T-helper 17 cell (primary cell): ENCODE measurements around the gene UBE2D2. TPM values are rescaled to one million over a fixed set of nuclear protein-coding genes. Genes with fewer than 3 reads are reported as not detected.

Source experiments
- ATAC-seq: fragments of 150-1000 bp; cut with Tn5 transposase; 2 replicates; pipeline ENCODE4 v1.10.0; 2021; ENCODE audit warnings: mild to moderate bottlenecking, moderate library complexity
- DNase-seq, 3 donors: peaks; one replicate each; pipeline versions ENCODE4 v3.0.0 to v3.0.0-alpha.2; 2020 to 2021
- H3K9me3 ChIP-seq: one replicate; pipeline ENCODE4 v1.7.0; 2013; ENCODE audit warnings: low read length, mild to moderate bottlenecking; ENCODE audit not compliant: control insufficient read depth, poor library complexity, severe bottlenecking
- H3K27ac Mint-ChIP-seq: one replicate; pipeline ENCODE4 v1.8.0; 2022; ENCODE audit warnings: mild to moderate bottlenecking, moderate library complexity, mixed read lengths
- H3K27me3 Mint-ChIP-seq: one replicate; pipeline ENCODE4 v1.8.0; 2022; ENCODE audit warnings: mixed read lengths
- H3K36me3 Mint-ChIP-seq: one replicate; pipeline ENCODE4 v1.8.0; 2022; ENCODE audit warnings: low read depth, mixed read lengths
- H3K4me1 Mint-ChIP-seq: one replicate; pipeline ENCODE4 v1.8.0; 2022; ENCODE audit warnings: mild to moderate bottlenecking, mixed read lengths
- H3K4me3 Mint-ChIP-seq: one replicate; pipeline ENCODE4 v1.8.0; 2022; ENCODE audit warnings: mild to moderate bottlenecking, moderate library complexity, mixed read lengths
- total RNA-seq, 4 donors: library from RNA in 2 of 4; stranded (reverse) in 2 of 4; gene quantifications; one replicate each; pipeline ENCODE4 v1.2.3 and lab custom pipeline; 2022 to 2026

UBE2D2 gene
- total RNA-seq, 2 donors from 2014 or later, result 153 to 165 TPM

DNA sequence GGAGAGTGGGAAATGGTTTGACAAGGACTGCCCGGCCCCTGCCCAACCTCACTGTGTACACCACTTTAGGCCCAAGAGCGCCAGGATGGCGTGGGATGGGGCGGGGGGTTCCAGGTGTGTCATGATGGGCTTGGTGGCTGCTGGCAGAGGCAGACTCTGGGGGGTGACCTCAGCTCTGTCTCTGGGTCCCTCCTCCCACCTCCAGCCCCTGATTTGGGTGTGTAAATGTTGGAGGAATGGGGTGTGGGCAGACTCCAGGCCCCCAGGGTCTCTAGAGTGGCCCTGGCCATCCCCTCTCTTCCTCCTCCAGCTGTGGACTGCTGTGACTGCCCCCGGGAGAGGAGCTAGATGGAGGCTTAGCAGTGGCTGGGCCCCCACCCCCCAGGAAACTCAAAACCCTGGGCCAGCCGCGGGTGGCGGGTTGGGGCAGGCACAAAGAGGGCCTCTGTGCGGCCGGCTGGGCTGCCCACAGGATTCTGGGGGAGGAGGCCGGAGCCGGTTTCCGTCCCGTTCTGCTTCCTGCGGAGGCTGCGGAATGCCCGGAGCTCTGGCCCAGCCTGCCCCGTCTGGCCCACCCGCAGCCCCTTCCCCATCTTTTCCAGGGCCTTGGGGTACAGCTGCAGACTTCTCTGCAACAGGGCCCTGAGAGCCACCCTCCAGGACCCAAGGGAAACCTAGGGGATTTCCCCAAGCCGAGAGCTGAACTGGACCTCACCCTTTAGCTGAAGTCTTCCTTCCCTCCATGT is 110.1 kb downstream of the UBE2D2 start:
- DNase-seq, result no peak
- Mint-ChIP-seq H3K4me3 (no peak overlapping the region), H3K27me3 (no peaks in the 10 kb centered on the region), H3K27ac (peak overlapping the region; percentile 21), H3K36me3 (peaks cover 2% of the 10 kb centered on the region), H3K4me1 (peaks cover 27% of the 10 kb centered on the region)
- no peaks in the 10 kb centered on the region for H3K9me3 ChIP-seq
- ATAC-seq, result no peak

DNA sequence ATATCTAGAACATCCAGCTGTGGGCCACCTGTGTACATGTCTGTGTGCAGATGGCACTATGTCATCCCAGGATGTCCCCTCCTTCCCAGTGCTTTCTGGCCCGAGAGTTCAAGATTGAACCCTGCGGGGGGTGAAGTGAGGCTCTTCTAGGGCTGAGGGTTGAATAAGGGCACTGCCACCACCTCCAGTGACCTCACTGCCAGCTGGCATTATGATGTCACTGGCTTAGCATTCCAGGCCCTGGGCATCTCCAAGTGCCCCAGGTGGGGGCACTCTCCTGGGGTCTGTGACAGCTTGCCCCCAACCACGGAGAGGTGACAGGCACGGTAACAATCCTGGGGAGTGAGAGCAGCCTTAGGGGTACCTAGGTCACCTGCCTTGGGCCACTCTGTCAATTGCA is 114.1 kb downstream of the UBE2D2 start:
- no peak overlapping the region for H3K4me3 Mint-ChIP-seq
- no peaks in the 10 kb centered on the region for H3K27me3 Mint-ChIP-seq
- no peak overlapping the region for H3K27ac Mint-ChIP-seq
- H3K4me1 Mint-ChIP-seq, result peaks cover 10% of the 10 kb centered on the region
- DNase-seq, result no peak
- H3K36me3 Mint-ChIP-seq, result no peaks in the 10 kb centered on the region
- no peak for ATAC-seq
- H3K9me3 ChIP-seq, result no peaks in the 10 kb centered on the region

- DNase-seq, result no peak
- no peaks in the 10 kb centered on the region for H3K27me3 Mint-ChIP-seq
- no peaks in the 10 kb centered on the region for H3K9me3 ChIP-seq
- H3K4me3 Mint-ChIP-seq, result no peak overlapping the region
- H3K27ac Mint-ChIP-seq, result no peak overlapping the region
- H3K36me3 Mint-ChIP-seq, result no peaks in the 10 kb centered on the region
- peaks cover 6% of the 10 kb centered on the region for H3K4me1 Mint-ChIP-seq
- no peak for ATAC-seq
Measured at GRCh38 chr5:139675825-139676224, 114.7 kb downstream of the UBE2D2 start.

DNA sequence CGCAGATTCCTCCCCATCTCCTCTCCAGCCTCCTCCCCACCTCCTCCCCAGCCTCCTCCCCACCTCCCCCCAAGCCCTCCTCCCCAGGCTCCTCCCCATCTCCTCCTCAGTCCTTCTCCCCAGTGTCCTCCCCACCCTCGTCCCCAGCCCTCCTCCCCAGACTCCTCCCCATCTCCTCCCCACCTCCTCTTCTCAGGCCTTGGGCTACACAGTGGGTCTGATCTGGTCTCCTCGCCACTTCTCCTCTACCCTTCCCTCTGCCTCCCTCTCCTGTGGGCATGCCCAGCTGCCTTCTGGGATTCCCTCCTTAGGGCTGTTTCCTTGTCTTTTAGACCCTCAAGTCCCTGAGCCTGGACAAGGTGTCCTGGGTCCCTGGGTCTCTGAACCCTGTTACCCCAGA is 115.3 kb downstream of the UBE2D2 start:
- H3K27ac Mint-ChIP-seq, result no peak overlapping the region

DNA sequence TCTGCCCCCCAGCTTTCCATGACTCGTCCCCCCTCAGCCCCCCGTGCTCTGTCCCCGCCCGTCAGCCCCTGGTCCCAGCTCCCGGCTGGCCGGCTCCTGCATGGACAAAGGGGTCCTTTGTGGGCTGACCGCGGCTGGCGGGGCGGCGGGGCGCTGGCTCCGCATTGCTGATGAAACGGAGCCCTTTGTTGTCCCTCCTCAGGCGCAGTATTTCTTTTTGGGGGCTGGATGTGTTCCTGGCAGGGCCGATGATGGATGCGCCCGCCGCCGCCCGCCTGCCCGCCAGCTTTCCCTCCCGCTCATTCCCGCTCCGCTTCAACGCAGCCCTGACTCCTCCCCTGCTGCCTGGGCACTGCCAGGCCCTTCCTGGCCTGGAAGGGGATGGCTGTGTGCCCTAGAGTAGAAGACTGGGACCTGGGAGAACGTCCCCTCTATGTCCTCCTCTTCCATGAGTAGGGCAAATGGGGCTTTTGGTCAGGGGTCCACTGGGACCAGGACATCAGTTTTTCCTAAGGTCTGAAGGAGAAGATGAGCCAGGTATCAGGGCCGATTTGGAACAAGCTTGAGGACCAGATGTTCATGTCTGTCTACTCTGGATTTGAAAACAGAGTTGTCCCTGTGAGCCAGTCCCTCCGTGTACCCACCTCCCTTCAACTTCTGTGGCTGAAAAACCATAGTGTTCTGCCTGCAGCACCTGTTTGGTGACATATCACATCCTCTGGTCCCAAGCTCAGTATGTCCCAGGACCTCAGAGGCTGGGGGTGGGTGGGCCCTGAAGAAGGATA is 116.0 kb downstream of the UBE2D2 start:
- Mint-ChIP-seq H3K4me3 (no peak overlapping the region), H3K36me3 (no peaks in the 10 kb centered on the region), H3K27ac (no peak overlapping the region), H3K4me1 (peaks cover 4% of the 10 kb centered on the region), H3K27me3 (no peaks in the 10 kb centered on the region)
- DNase-seq (no peak), ATAC-seq (no peak)
- H3K9me3 ChIP-seq, result no peaks in the 10 kb centered on the region

More for the DNA sequence above, 115.3 kb downstream of the UBE2D2 start:
- no peaks in the 10 kb centered on the region for H3K36me3 Mint-ChIP-seq
- no peaks in the 10 kb centered on the region for H3K27me3 Mint-ChIP-seq
- no peaks in the 10 kb centered on the region for H3K9me3 ChIP-seq
- peaks cover 6% of the 10 kb centered on the region for H3K4me1 Mint-ChIP-seq
- DNase-seq (no peak), ATAC-seq (no peak)
- no peak overlapping the region for H3K4me3 Mint-ChIP-seq

Other genes with a start within 250 kb of the UBE2D2 start
- gene PAIP2, start 219.5 kb upstream of the UBE2D2 start, total RNA-seq, result 100 to 1,000 TPM; 106 to 123 TPM
- gene SLC23A1, start 178.0 kb upstream of the UBE2D2 start, total RNA-seq, result not detected
- 1 to 10 TPM; 2.2 to 3.1 TPM for gene MZB1, start 171.4 kb upstream of the UBE2D2 start, total RNA-seq
- gene PROB1, start 166.2 kb upstream of the UBE2D2 start, total RNA-seq, result under 1 TPM; 0.57 to 0.72 TPM
- 1 to 10 TPM; 3.8 to 4.1 TPM for gene SPATA24, start 157.2 kb upstream of the UBE2D2 start, total RNA-seq
- gene DNAJC18, start 121.8 kb upstream of the UBE2D2 start, total RNA-seq, result 1 to 10 TPM; 4.0 to 8.7 TPM
- not detected for gene ECSCR, start 98.6 kb upstream of the UBE2D2 start, total RNA-seq
- under 1 TPM; 0.13 to 0.32 TPM for gene SMIM33, start 90.3 kb upstream of the UBE2D2 start, total RNA-seq
- gene STING1, start 78.6 kb upstream of the UBE2D2 start, total RNA-seq, result 100 to 1,000 TPM; 151 to 160 TPM
- 1 to 10 TPM; 3.2 to 4.3 TPM for gene CXXC5, start 87.0 kb downstream of the UBE2D2 start, total RNA-seq
- gene PSD2, start 234.5 kb downstream of the UBE2D2 start, total RNA-seq, result under 1 TPM in 1 of 2 donors, not detected in 1; 0.07 TPM